ENCODE results near the gene ASMTL.
"Not testable (repeated sequence)": the region's sequence is repeated elsewhere in the genome, so short reads cannot be mapped to it uniquely, and the experiment has no call there.

Gene ASMTL

GRCh38 chrX:1385253-1386223 lies 67.2 kb downstream of the ASMTL start:
- no peak for DNase-seq

DNA sequence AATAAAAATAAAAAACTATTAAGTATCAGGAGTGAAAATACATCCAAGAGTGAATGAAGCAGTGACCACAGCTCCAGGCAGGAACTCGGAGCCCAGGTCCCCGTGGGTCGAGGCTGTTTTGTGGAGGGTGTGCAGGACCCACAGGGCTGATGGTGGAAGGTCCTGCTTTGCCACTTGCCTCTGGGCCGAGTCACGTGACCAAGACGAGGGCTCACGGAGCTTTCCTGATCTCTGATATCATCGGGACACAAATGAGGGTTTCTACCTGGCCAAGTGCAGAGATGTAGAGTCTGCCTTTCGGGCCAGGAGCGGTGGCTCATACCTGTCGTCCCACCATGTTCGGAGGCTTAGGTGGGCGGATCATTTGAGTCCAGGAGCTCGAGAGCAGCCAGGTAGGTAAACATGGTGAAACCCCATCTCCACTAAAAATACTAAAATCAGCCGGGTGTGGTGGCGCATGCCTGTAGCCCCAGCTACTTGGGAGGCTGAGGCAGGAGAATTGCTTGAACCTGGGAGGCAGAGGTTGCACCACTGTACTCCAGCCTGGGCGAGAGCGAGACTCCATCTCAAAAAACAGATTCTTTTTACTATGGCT lies 68.0 kb downstream of the ASMTL start:
- no peak for DNase-seq

- DNase-seq = no peak
Observed at GRCh38 chrX:1380672-1381233, 72.0 kb downstream of the ASMTL start.

GRCh38 chrX:1378306-1378759 lies 74.4 kb downstream of the ASMTL start:
- no peak for DNase-seq

- DNase-seq = no peak
Observed at GRCh38 chrX:1368385-1368698, 84.4 kb downstream of the ASMTL start.

- DNase-seq = not testable (repeated sequence)
Observed at GRCh38 chrX:1366363-1366762, 86.3 kb downstream of the ASMTL start.

DNA sequence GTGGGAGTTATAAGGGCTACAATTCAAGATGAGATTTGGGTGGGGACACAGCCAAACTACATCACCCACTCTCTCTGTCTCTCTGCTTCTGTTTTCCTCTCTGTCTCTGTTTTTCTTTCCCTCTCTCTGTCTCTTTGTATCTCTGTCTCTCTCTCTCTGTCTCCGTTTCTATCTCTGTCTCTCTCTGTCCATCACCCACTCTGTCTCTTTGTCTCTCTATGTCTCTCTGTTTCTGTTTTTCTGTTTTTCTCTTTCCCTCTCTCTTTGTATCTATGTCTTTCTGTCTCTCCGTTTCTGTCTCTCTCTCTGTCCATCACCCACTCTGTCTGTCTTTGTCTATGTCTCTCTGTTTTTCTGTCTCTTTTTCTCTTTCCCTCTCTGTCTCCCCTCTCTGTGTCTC lies 90.8 kb downstream of the ASMTL start:
- no peak for DNase-seq

- DNase-seq = no peak
Observed at GRCh38 chrX:1361275-1361674, 91.4 kb downstream of the ASMTL start.

GRCh38 chrX:1360171-1360570 lies 92.5 kb downstream of the ASMTL start:
- no peak for DNase-seq

- no peak for DNase-seq
Observed at GRCh38 chrX:1359477-1359873, 93.2 kb downstream of the ASMTL start.

GRCh38 chrX:1358793-1359476 lies 93.8 kb downstream of the ASMTL start:
- DNase-seq = no peak

GRCh38 chrX:1357993-1358392 lies 94.7 kb downstream of the ASMTL start:
- no peak for DNase-seq

DNA sequence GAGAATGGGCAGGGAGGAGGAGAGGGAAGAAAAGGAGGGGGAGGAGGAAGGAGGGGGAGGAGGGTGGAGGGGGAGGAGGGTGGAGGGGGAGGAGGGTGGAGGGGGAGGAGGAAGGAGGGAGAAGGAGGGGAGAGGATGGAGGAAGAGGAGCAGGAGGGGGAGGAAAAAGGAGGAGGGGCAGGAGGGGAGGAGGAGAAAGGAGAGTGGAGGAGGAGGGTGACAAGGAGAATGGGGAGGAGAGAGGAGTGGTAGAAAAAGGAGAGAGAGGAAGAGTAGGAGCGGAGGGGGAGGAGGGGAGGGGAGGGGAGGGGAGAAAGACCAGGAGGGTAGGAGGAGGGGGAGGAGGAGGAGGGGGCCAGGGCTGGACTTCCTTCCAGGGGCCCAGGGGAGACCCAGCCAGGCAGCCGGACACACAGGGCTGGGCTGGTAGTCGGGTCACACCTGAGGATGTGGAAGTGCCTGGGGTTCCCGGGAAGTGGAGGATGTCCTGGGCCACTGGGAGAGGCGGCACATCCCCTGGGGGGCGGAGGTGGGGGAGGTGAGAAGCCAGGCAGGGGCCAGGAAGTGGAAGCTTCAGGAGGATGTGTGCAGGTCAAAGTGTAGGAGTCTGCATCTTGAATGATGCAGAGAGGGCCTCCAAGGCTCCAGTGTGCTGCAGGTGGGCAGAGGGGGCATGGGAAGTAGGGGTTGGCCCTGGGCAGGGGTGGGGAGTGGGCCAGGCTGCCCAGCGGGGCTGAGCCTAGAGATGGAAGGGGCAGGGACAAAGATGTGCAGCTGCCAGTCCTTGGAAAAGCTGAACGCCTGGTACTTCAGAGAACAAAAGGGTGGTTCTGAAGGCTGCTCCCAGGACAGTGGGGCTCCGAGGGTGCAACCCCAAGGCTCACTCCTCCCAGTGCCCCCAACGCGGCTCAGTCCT lies 97.3 kb downstream of the ASMTL start:
- no peak for DNase-seq

GRCh38 chrX:1354036-1355019 lies 98.4 kb downstream of the ASMTL start:
- DNase-seq = no peak
